HepG2 (cell line): ENCODE data around the gene CLEC18C. TPM values are rescaled to one million over a fixed set of nuclear protein-coding genes. Genes with fewer than 3 reads are reported as not detected.

ENCODE experiments used
- ATAC-seq: fragments of 200-7000 bp; cut with Tn5 transposase; 3 replicates; pipeline ENCODE4 v1.9.1; 2020; ENCODE audit warnings: mild to moderate bottlenecking, moderate library complexity
- BruUV-seq: library from RNA; stranded (reverse); fragments of 400-500 nt; replicated peaks from 2 replicates; lab custom pipeline; 2021; lab: Mats Ljungman, UMichigan
- CTCF ChIA-PET: fragments of 300-600 bp; formaldehyde crosslinking; extraction: SDS; loops from one replicate; lab custom pipeline; 2021; ENCODE audit warnings: low total read pairs, inconsistent platforms, low intra/inter-chr PET ratio; lab: Yijun Ruan, JAX
- POLR2A ChIA-PET: fragments of 350-600 bp; sonication (Branson Sonifier 250); formaldehyde crosslinking; loops from one replicate; lab custom pipeline; 2020; ENCODE audit warnings: antibody characterized with exemption, inconsistent platforms; lab: Yijun Ruan, JAX
- DNase-seq: peaks from one replicate; pipeline ENCODE4 v3.0.0-alpha.2; 2015; ENCODE audit warnings: low spot score
- FAIRE-seq: peaks from 3 replicates; lab custom pipeline; 2011; peaks lifted over from hg19 to GRCh38; lab: Jason Lieb, UNC
- H2AFZ ChIP-seq: one replicate; pipeline ENCODE4 v1.6.1; 2011; ENCODE audit warnings: low read length, inconsistent platforms
- H3K27ac ChIP-seq: fragments of 300-600 bp; 3 replicates; pipeline ENCODE4 v1.8.0; 2011; ENCODE audit warnings: mixed run types, mild to moderate bottlenecking, mixed read lengths, low read length, inconsistent platforms; ENCODE audit not compliant: insufficient read depth; ENCODE audit errors: extremely low read length
- H3K27me3 ChIP-seq, 2 experiments: fragments of 200-600 bp in 1 of 2; 2 replicates in 1 of 2; 3 replicates in 1 of 2; pipeline versions ENCODE4 v1.6.0 to v1.8.0; 2011; ENCODE audit warnings: low read length in 2 of 2, mild to moderate bottlenecking in 2 of 2, moderate library complexity in 2 of 2, inconsistent platforms in 1 of 2; ENCODE audit not compliant: insufficient read depth in 2 of 2, control insufficient read depth in 1 of 2
- H3K36me3 ChIP-seq, 2 experiments: fragments of 200-600 bp in 1 of 2; replicated peaks in 1 of 2; 2 replicates in 1 of 2; 3 replicates in 1 of 2; pipeline versions ENCODE4 v1.5.1 to v1.8.0; 2011; ENCODE audit warnings: low read length in 2 of 2, inconsistent platforms in 1 of 2; ENCODE audit not compliant: insufficient read depth in 2 of 2, control insufficient read depth in 1 of 2
- H3K4me1 ChIP-seq: 2 replicates; pipeline ENCODE4 v1.5.1; 2012; ENCODE audit warnings: low read length, inconsistent platforms; ENCODE audit not compliant: insufficient read depth
- H3K4me2 ChIP-seq: 2 replicates; pipeline ENCODE4 v1.6.0; 2011; ENCODE audit warnings: low read depth, low read length, inconsistent platforms
- H3K4me3 ChIP-seq, 3 experiments: fragments of 200-600 bp in 1 of 3; sonication (generic), shearing (Covaris generic) in 1 of 3; replicated peaks in 1 of 3; 2 replicates each; pipeline ENCODE4 v1.5.1; 2011 to 2016; ENCODE audit warnings: low read length in 3 of 3, inconsistent platforms in 2 of 3, low read depth in 2 of 3, mild to moderate bottlenecking in 2 of 3, control low read depth in 1 of 3, mixed read lengths in 1 of 3; ENCODE audit not compliant: insufficient read depth in 1 of 3
- H3K79me2 ChIP-seq: one replicate; pipeline ENCODE4 v1.6.1; 2011; ENCODE audit warnings: low read length, inconsistent platforms; ENCODE audit not compliant: insufficient read depth
- H3K9ac ChIP-seq: 2 replicates; pipeline ENCODE4 v1.6.0; 2011; ENCODE audit warnings: mild to moderate bottlenecking, low read depth, low read length, inconsistent platforms; ENCODE audit not compliant: insufficient read depth
- H3K9me3 ChIP-seq: 2 replicates; pipeline ENCODE4 v1.5.1; 2012; ENCODE audit warnings: mild to moderate bottlenecking, low read length
- H4K20me1 ChIP-seq: 2 replicates; pipeline ENCODE4 v1.6.0; 2011; ENCODE audit warnings: inconsistent platforms, mild to moderate bottlenecking, low read length, moderate library complexity; ENCODE audit not compliant: insufficient read depth
- BCL6 ChIP-seq: IDR thresholded peaks from 2 replicates; pipeline ENCODE4 v1.6.1; 2016; ENCODE audit warnings: missing genetic modification reagents, missing compliant biosample characterization
- CSRNP1 ChIP-seq: sonication (generic); formaldehyde crosslinking; IDR thresholded peaks from 2 replicates; pipeline ENCODE4 v1.8.1; 2023; ENCODE audit warnings: mild to moderate bottlenecking, missing genetic modification reagents
- HOXA3 ChIP-seq: sonication (generic); formaldehyde crosslinking; IDR thresholded peaks from 2 replicates; pipeline ENCODE4 v1.5.0; 2020; ENCODE audit warnings: missing genetic modification reagents
- MAFK ChIP-seq, 2 experiments: IDR thresholded peaks in 1 of 2; conservative IDR thresholded peaks in 1 of 2; 2 replicates each; pipeline ENCODE4 v1.6.1; 2011; ENCODE audit warnings: improper control_type of control experiment in 2 of 2, low read length in 2 of 2
- NCOA5 ChIP-seq: sonication (generic); formaldehyde crosslinking; IDR thresholded peaks from 2 replicates; pipeline ENCODE4 v1.4.0; 2020; ENCODE audit warnings: missing genetic modification reagents
- NFE2 ChIP-seq: sonication (generic); formaldehyde crosslinking; IDR thresholded peaks from 2 replicates; pipeline ENCODE4 v1.4.0; 2020; ENCODE audit warnings: missing genetic modification reagents
- NFE2L1 ChIP-seq: sonication (generic); formaldehyde crosslinking; IDR thresholded peaks from 2 replicates; pipeline ENCODE4 v1.4.0; 2020; ENCODE audit warnings: missing genetic modification reagents, mild to moderate bottlenecking, borderline replicate concordance
- NFE2L2 ChIP-seq: fragments of 150-350 bp; IDR thresholded peaks from 2 replicates; pipeline ENCODE4 v1.6.1; 2014; ENCODE audit warnings: low read length
- NONO ChIP-seq, 2 experiments: fragments of 450-650 bp in 1 of 2; sonication (generic) in 1 of 2; formaldehyde crosslinking in 1 of 2; IDR thresholded peaks in 1 of 2; conservative IDR thresholded peaks in 1 of 2; 2 replicates each; pipeline versions ENCODE4 v1.6.1 to v1.8.0; 2017 to 2022; ENCODE audit warnings: mild to moderate bottlenecking in 1 of 2, missing genetic modification reagents in 1 of 2, moderate library complexity in 1 of 2
- POLR2AphosphoS2 ChIP-seq: IDR thresholded peaks from 2 replicates; pipeline ENCODE4 v1.6.1; 2011; ENCODE audit warnings: low read depth, low read length, improper control_type of control experiment
- SMAD3 ChIP-seq: sonication (generic); formaldehyde crosslinking; IDR thresholded peaks from 2 replicates; pipeline ENCODE4 v1.4.0; 2020; ENCODE audit warnings: missing genetic modification reagents
- ZBTB33 ChIP-seq: sonication (generic); formaldehyde crosslinking; IDR thresholded peaks from 2 replicates; pipeline ENCODE4 v1.4.0; 2020; ENCODE audit warnings: missing genetic modification reagents
- ZBTB39 ChIP-seq: sonication (generic); formaldehyde crosslinking; IDR thresholded peaks from 2 replicates; pipeline ENCODE4 v1.5.0; 2020; ENCODE audit warnings: missing genetic modification reagents
- ZBTB42 ChIP-seq: sonication (generic); formaldehyde crosslinking; IDR thresholded peaks from 2 replicates; pipeline ENCODE4 v1.5.0; 2020; ENCODE audit warnings: mild to moderate bottlenecking, missing genetic modification reagents
- ZFP62 ChIP-seq: sonication (generic); formaldehyde crosslinking; IDR thresholded peaks from 2 replicates; pipeline ENCODE4 v1.4.0; 2020; ENCODE audit warnings: missing genetic modification reagents
- ZNF143 ChIP-seq: sonication (generic); formaldehyde crosslinking; IDR thresholded peaks from 2 replicates; pipeline ENCODE4 v1.4.0; 2020; ENCODE audit warnings: missing genetic modification reagents
- ZNF451 ChIP-seq: sonication (generic); formaldehyde crosslinking; IDR thresholded peaks from 2 replicates; pipeline ENCODE4 v1.5.0; 2020; ENCODE audit warnings: mild to moderate bottlenecking, missing genetic modification reagents
- ZNF619 ChIP-seq: sonication (generic); formaldehyde crosslinking; IDR thresholded peaks from 2 replicates; pipeline ENCODE4 v1.4.0; 2020; ENCODE audit warnings: mild to moderate bottlenecking, missing genetic modification reagents
- ZNF777 ChIP-seq: sonication (generic); formaldehyde crosslinking; IDR thresholded peaks from 2 replicates; pipeline ENCODE4 v1.4.0; 2020; ENCODE audit warnings: missing genetic modification reagents
- WGBS: methylation state at CpG from one replicate; pipeline ENCODE4 v1.1.6; 2017; ENCODE audit warnings: low lambda C conversion rate; 5-methylcytosine and 5-hydroxymethylcytosine counted together
- in situ Hi-C: cut with HindIII; loops from 2 replicates; pipeline ENCODE4 v1.10.0; 2017; ENCODE audit warnings: low pct_unique_long_range_greater_than_20kb; ENCODE audit not compliant: extremely low pct_ligation_motif_present
- intact Hi-C: fragments of 100-400 bp; cut with micrococcal nuclease; formaldehyde crosslinking; loops from one replicate; pipeline ENCODE4 v1.10.0; 2022; ENCODE audit not compliant: unreplicated experiment
- polyA plus RNA-seq, 8 experiments: library from polyadenylated mRNA; depleted of rRNA in 3 of 8; stranded (reverse) in 7 of 8; unstranded in 1 of 8; fragments of >200 nt; fragmentation: Illumina TruSeq in 4 of 8; extraction: Trizol in 4 of 8; gene quantifications; 2 replicates each; pipeline versions ENCODE4 v1.2.1 to v1.2.3, GENCODE V29; 2011 to 2016; ENCODE audit warnings: low read depth in 4 of 8, missing spikeins in 1 of 8, mixed read lengths in 1 of 8; ENCODE audit not compliant: insufficient read depth in 1 of 8
- total RNA-seq, 5 experiments: library from RNA; depleted of rRNA; stranded (reverse); fragments of >200 nt; fragmentation: Illumina TruSeq; extraction: Trizol; gene quantifications; 2 replicates each; pipeline ENCODE4 v1.2.3, GENCODE V29; 2016; ENCODE audit warnings: low read depth in 1 of 5

Gene CLEC18C
- total and polyA plus RNA-seq, 2 of the 13 experiments (the other 11 are each of a cell fraction or from before 2014, with no cell fraction given) = 0.15 to 0.29 TPM

DNA sequence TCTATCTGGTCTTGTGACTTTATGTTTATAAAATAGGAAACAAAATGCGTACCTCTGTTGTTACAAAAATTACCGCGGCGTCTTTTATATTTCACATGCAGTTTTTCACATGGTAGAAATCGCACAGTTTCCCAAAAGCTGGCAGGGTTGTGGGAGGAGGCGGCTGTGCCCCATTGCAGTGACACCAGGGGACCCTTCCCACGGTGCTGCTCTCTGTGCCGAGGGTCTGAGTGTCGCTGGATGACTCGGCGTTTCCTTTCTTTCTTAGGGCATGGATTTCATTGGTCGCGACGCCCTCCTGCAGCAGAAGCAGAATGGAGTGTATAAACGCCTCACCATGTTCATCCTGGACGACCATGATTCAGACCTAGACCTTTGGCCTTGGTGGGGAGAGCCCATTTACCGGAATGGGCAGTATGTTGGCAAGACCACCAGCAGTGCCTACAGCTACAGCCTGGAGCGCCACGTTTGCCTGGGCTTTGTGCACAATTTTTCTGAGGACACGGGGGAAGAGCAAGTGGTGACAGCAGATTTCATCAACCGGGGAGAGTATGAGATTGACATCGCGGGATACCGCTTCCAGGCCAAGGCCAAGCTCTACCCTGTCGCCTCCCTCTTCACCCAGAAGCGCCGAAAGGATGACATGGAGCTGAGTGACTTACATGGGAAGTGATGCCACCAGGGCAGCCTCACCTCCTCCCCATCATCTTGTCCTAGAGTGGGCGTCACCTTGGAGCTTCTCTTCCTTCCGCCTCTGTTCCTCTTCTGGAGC lies 17.2 kb upstream of the CLEC18C start:
- no TSS peak for BruUV-seq
- H3K9me3 ChIP-seq = no peaks in the 10 kb centered on the region
- no peak overlapping the region; the same call in 1 of the 2 replicates for H3K4me2 ChIP-seq
- DNase-seq = no peak
- no peaks in the 10 kb centered on the region for H3K27me3 ChIP-seq
- POLR2A ChIA-PET = interaction anchor here (1.4 to 1.7 kb wide), 2 partner anchors 98 to 191 kb away, joined by 3 to 5 read pairs; partner anchors contain the start of gene DDX19A
- H3K4me3 ChIP-seq = no peak overlapping the region; a peak in 1 of 6 replicates
- in situ Hi-C loops (no loop called here), intact Hi-C loops (loop anchor here (10.0 kb wide), 1 partner anchor 92 kb away; no protein-coding TSS in a partner anchor)
- peak overlapping the region; percentile 70; the same call in 1 of the 2 replicates for H3K9ac ChIP-seq
- H3K27ac ChIP-seq = peak overlapping the region; percentile 91
- no peak overlapping the region for H2AFZ ChIP-seq
- ATAC-seq = no peak
- H3K4me1 ChIP-seq = peaks cover 70% of the 10 kb centered on the region
- CTCF ChIA-PET = no interaction called here
- no peak for FAIRE-seq
- no peaks in the 10 kb centered on the region for H4K20me1 ChIP-seq
- H3K36me3 ChIP-seq = peaks cover 19 to 64% of the 10 kb centered on the region in 2 experiments
- 95% methylated on average over 29 of the region's 29 CpGs for WGBS
- H3K79me2 ChIP-seq = no peaks in the 10 kb centered on the region
- TF ChIP-seq ZFP62 (no peak), ZBTB39 (0 out of 2 replicates have a peak, but pooled peaks have one; percentile 24), BCL6 (CRISPR knock-in tag) (0 out of 2 replicates have a peak, but pooled peaks have one; percentile 9), ZNF619 (peak; percentile 32; the same call in 1 of the 2 replicates), NFE2L2 (peak; percentile 85), ZBTB42 (CRISPR knock-in tag) (0 out of 2 replicates have a peak, but pooled peaks have one; percentile 31), NCOA5 (no peak), POLR2AphosphoS2 (no peak), NONO (IDR thresholded peaks at IDR 0.05) (no peak), NONO (CRISPR knock-in tag; conservative IDR thresholded peaks at IDR 0.05) (no peak), SMAD3 (CRISPR knock-in tag) (no peak), ZNF777 (CRISPR knock-in tag) (no peak), ZNF451 (no peak), NFE2 (CRISPR knock-in tag) (peak; percentile 31; the same call in 1 of the 2 replicates), CSRNP1 (no peak; the same call in 1 of the 2 replicates), ZBTB33 (peak; percentile 97), ZNF143 (no peak), NFE2L1 (CRISPR knock-in tag) (peak; percentile 56; the same call in 1 of the 2 replicates), MAFK (conservative IDR thresholded peaks at IDR 0.05 in 1 of 2, IDR thresholded peaks at IDR 0.05 in 1 of 2; ENCODE audit: low read length in 2 of 2) (0 out of 4 replicates have a peak, but pooled peaks of 1 of the 2 experiments have one; percentile 14), HOXA3 (peak; percentile 13; the same call in 1 of the 2 replicates)
